Epithelial cell of proximal tubule (primary cell): ENCODE measurements around the gene DNASE2. TPM values are rescaled to one million over a fixed set of nuclear protein-coding genes. Genes with fewer than 3 reads are reported as not detected.
"Not testable (repeated sequence)": the region's sequence is repeated elsewhere in the genome, so short reads cannot be mapped to it uniquely, and the experiment has no call there.

Experiments used
- DNase-seq: peaks from one replicate; pipeline ENCODE4 v3.0.0-alpha.2; 2011; ENCODE audit warnings: low read depth
- H3K4me3 ChIP-seq: 2 replicates; pipeline ENCODE4 v1.5.1; 2011; ENCODE audit warnings: low read depth, mild to moderate bottlenecking, low read length
- total RNA-seq: library from RNA; depleted of rRNA; stranded (reverse); fragments of >200 nt; gene quantifications from 2 replicates; pipeline ENCODE4 v1.2.3, GENCODE V29; 2015
- TF ChIP-seq, protein P1 (sequence below): conservative IDR thresholded peaks from 2 replicates; pipeline ENCODE4 v1.5.1; 2012; ENCODE audit warnings: low read depth, mild to moderate bottlenecking, low read length

Gene DNASE2, protein sequence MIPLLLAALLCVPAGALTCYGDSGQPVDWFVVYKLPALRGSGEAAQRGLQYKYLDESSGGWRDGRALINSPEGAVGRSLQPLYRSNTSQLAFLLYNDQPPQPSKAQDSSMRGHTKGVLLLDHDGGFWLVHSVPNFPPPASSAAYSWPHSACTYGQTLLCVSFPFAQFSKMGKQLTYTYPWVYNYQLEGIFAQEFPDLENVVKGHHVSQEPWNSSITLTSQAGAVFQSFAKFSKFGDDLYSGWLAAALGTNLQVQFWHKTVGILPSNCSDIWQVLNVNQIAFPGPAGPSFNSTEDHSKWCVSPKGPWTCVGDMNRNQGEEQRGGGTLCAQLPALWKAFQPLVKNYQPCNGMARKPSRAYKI
- total RNA-seq: 21.0 and 24.0 TPM in 2 replicates

DNA sequence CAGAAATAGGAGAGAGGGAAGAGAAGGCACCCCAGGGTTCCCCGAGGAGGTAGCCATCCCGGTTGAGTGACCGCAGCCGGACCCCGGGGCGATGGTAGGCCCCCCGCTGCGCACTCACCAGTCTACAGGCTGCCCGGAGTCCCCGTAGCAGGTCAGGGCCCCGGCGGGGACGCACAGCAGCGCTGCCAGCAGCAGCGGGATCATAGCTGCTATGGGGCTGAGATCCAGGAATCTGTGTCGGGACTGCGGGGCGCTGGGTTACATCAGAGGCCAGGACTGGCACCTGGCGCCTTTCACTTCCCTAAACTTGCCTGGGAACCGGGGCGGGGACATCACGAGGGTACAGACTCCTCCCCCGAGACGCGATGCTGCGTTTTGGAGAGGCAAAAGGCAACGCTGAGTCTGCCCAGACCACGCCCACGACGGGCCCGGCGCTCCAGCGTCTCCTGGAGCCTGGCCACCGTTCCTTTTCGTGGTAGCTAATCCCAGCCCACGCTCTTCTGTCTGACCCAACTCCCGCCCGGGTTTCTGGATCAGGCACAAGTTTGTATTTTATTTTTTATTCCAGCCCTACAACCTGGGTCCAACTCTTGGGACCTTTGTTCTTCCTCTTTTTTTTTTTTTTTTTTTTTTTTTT, at the start of gene DNASE2:
DNASE2 (minus strand) TSS at position 278 of the 637 bp plus-strand sequence; CDS start at position 204, 74 bp downstream.
- H3K4me3 ChIP-seq: peak within 1 kb of the TSS; percentile 75
- DNase-seq: no peak
- TF ChIP-seq, protein P1, sequence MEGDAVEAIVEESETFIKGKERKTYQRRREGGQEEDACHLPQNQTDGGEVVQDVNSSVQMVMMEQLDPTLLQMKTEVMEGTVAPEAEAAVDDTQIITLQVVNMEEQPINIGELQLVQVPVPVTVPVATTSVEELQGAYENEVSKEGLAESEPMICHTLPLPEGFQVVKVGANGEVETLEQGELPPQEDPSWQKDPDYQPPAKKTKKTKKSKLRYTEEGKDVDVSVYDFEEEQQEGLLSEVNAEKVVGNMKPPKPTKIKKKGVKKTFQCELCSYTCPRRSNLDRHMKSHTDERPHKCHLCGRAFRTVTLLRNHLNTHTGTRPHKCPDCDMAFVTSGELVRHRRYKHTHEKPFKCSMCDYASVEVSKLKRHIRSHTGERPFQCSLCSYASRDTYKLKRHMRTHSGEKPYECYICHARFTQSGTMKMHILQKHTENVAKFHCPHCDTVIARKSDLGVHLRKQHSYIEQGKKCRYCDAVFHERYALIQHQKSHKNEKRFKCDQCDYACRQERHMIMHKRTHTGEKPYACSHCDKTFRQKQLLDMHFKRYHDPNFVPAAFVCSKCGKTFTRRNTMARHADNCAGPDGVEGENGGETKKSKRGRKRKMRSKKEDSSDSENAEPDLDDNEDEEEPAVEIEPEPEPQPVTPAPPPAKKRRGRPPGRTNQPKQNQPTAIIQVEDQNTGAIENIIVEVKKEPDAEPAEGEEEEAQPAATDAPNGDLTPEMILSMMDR: no peak

DNA sequence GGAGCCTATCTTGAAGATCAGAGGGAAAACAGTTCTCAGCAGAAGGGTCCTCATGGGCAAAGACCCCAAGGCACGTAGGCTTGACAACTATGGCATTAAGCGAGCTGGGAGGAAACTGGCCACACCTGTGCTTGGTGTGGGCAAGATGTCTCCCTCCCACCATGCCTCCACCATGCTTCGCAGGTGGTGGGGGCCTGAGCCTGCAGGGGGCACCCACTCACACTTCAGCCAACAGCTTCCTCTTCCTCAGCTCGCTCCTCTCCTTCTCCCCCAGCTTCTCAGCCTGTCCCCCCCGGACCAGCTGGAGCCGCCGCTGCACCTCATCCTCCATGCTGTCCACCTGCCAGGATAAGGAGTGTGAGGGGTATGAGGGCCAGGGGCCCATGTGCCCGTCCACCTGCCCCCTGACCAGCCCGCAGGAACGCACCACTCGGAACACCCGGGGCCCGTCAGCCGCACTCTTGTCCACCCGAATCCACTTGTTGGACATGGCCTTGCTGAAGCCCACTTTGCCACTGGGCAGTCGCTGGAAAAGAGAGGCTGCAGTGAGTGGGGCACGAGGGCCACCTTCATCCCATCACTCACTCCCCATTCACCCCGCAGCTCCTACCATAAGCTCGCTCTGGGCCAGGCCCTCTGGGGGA, 48.9 kb upstream of the DNASE2 start:
- DNase-seq: no peak
- TF ChIP-seq, protein P1: no peak
- H3K4me3 ChIP-seq: no peak overlapping the region

GRCh38 chr19:12924621-12925310, 43.5 kb upstream of the DNASE2 start:
- no peak overlapping the region for H3K4me3 ChIP-seq
- TF ChIP-seq, protein P1: no peak
- no peak for DNase-seq

GRCh38 chr19:12922959-12923358, 41.7 kb upstream of the DNASE2 start:
- no peak overlapping the region for H3K4me3 ChIP-seq
- DNase-seq: no peak
- TF ChIP-seq, protein P1: no peak

DNA sequence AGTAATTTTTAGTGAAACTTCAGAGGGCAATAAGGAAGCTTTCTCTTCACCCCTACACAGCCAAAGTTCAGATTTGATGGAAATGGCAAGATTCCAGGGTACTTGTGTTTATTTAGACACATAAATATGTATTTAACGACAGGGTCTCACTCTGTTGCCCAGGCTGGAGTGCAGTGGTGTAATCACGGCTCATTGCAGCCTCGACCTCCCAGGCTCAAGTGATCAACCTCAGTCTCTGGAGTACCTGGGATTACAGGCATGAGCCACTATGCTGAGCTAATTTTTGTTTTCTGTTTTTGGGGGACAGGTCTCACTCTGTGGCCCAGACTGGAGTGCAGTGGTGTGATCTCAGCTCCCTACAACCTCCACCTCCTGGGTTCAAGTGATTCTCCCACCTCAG, 39.8 kb upstream of the DNASE2 start:
- DNase-seq: no peak
- no peak overlapping the region for H3K4me3 ChIP-seq
- TF ChIP-seq, protein P1: no peak

DNA sequence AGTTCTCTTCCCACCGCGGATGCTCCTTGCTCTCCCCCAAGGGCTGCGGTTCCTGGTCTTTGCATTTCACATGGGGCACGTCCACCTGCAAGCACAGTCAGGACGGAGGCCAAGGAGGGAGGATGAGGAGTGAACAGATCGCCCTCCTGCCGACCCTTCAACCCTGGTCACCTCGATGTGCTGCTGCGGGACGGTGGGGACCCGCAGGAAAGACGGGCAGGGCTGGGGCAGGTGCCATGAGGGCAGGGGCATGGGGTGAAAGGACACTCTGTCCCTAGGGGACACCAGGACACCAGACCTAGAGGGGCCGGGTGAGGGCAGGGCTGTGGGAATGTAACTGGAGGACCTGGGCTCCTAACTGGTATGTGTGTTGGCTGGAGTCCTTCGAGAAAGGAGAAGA, 37.0 kb upstream of the DNASE2 start:
- H3K4me3 ChIP-seq: no peak overlapping the region
- TF ChIP-seq, protein P1: no peak
- DNase-seq: no peak

DNA sequence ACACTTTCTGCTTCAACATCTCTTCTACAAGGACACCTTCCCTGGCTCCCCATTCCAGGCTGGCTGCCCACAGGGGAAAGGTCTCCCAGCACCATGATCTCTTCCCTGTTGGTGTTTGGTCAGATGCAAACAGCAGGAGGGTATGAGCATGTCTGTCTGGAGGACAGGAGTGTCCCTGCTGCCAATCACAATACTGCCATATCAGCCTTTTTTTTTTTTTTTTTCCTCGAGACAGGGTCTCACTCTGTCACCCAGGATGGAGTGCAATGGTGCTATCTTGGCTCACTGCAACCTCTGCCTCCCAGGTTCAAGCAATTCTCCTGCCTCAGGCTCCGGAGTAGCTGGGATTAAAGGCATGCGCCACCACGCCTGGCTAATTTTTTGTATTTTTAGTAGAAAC, 34.6 kb upstream of the DNASE2 start:
- not testable (repeated sequence) for DNase-seq, H3K4me3 ChIP-seq
